K562 (cell line): ENCODE data around the gene IL6R. TPM values are rescaled to one million over a fixed set of nuclear protein-coding genes. Genes with fewer than 3 reads are reported as not detected.
A peak's percentile ranks its signal among the peaks of the same experiment; 100 is the strongest.

Experiments
- ARHGAP35 ChIP-seq: fragments of 450-650 bp; IDR thresholded peaks from 2 replicates; pipeline ENCODE4 v1.6.1; 2018; ENCODE audit not compliant: partially characterized antibody
- BRCA1 ChIP-seq, 2 experiments: fragments of 450-650 bp in 1 of 2; sonication (generic) in 1 of 2; formaldehyde crosslinking in 1 of 2; IDR thresholded peaks; 2 replicates each; pipeline versions ENCODE4 v1.5.0 to v1.6.1; 2017 to 2020; ENCODE audit warnings: mild to moderate bottlenecking in 1 of 2, missing genetic modification reagents in 1 of 2
- BRD9 ChIP-seq: fragments of 450-650 bp; IDR thresholded peaks from 2 replicates; pipeline ENCODE4 v1.6.1; 2018; ENCODE audit warnings: low read depth; ENCODE audit not compliant: partially characterized antibody
- CBX8 ChIP-seq: fragments of 200-600 bp; sonication (generic); IDR thresholded peaks from 2 replicates; pipeline ENCODE4 v1.6.1; 2012; ENCODE audit warnings: borderline replicate concordance, mixed run types, low read depth, mild to moderate bottlenecking, moderate library complexity, mixed read lengths, low read length, control low read depth, inconsistent platforms; ENCODE audit not compliant: poor library complexity, severe bottlenecking; ENCODE audit errors: extremely low read depth
- CEBPB ChIP-seq: fragments of 450-650 bp; IDR thresholded peaks from 2 replicates; pipeline ENCODE4 v1.6.1; 2016; ENCODE audit warnings: missing genetic modification characterization, missing compliant biosample characterization
- CREM ChIP-seq: IDR thresholded peaks from 2 replicates; pipeline ENCODE4 v1.6.1; 2014; ENCODE audit warnings: antibody characterized with exemption, low read depth
- E2F3 ChIP-seq: fragments of 250-450 bp; sonication (Bioruptor Pico); IDR thresholded peaks from 2 replicates; pipeline ENCODE4 v1.4.0; 2020; ENCODE audit warnings: mild to moderate bottlenecking
- MCM2 ChIP-seq: fragments of 450-650 bp; IDR thresholded peaks from 2 replicates; pipeline ENCODE4 v1.6.1; 2017; ENCODE audit warnings: low read depth, mild to moderate bottlenecking
- NEUROD1 ChIP-seq: fragments of 150-350 bp; IDR thresholded peaks from 2 replicates; pipeline ENCODE4 v1.6.1; 2014; ENCODE audit warnings: borderline replicate concordance, low read length, low read depth; ENCODE audit not compliant: partially characterized antibody
- NR3C1 ChIP-seq: sonication (generic); formaldehyde crosslinking; IDR thresholded peaks from 2 replicates; pipeline ENCODE4 v1.8.1; 2022; ENCODE audit warnings: missing genetic modification reagents
- PYGO2 ChIP-seq: fragments of 450-650 bp; IDR thresholded peaks from 2 replicates; pipeline ENCODE4 v1.6.1; 2016; ENCODE audit warnings: mild to moderate bottlenecking, missing genetic modification characterization, moderate library complexity, missing compliant biosample characterization
- SUPT5H ChIP-seq: fragments of 450-650 bp; IDR thresholded peaks from 2 replicates; pipeline ENCODE4 v1.6.1; 2016
- TCF3 ChIP-seq: sonication (generic); formaldehyde crosslinking; IDR thresholded peaks from 2 replicates; pipeline ENCODE4 v1.4.0; 2020; ENCODE audit warnings: mild to moderate bottlenecking, missing genetic modification reagents
- ZNF143 ChIP-seq: sonication (generic); formaldehyde crosslinking; IDR thresholded peaks from 2 replicates; pipeline ENCODE4 v1.9.0; 2022; ENCODE audit warnings: mild to moderate bottlenecking, missing genetic modification reagents
- ZNF586 ChIP-seq: fragments of 450-650 bp; formaldehyde crosslinking; conservative IDR thresholded peaks from 2 replicates; pipeline ENCODE4 v1.4.0; 2020; ENCODE audit warnings: mild to moderate bottlenecking, moderate library complexity
- ZNF696 ChIP-seq: fragments of 250-450 bp; sonication (Bioruptor Pico); conservative IDR thresholded peaks from 2 replicates; pipeline ENCODE4 v1.4.0; 2020; ENCODE audit warnings: mild to moderate bottlenecking, moderate library complexity
- polyA plus RNA-seq, 8 experiments: library from polyadenylated mRNA; depleted of rRNA in 4 of 8; stranded (reverse) in 5 of 8; unstranded in 3 of 8; fragments of >200 nt; fragmentation: Nextera tagmentation in 2 of 8; fragmentation: Illumina TruSeq in 1 of 8; extraction: Ambion mirVana in 2 of 8; extraction: Trizol in 1 of 8; gene quantifications; 2 replicates each; pipeline versions ENCODE4 v1.2.1 to v1.2.3, GENCODE V29; 2011 to 2014; ENCODE audit warnings: inconsistent platforms in 1 of 8, missing spikeins in 1 of 8
- total RNA-seq, 7 experiments: library from RNA; depleted of rRNA in 6 of 7; stranded (reverse); fragments of >200 nt in 6 of 7; fragmentation: Illumina TruSeq in 2 of 7; extraction: Trizol in 2 of 7; gene quantifications; 2 replicates each; pipeline versions ENCODE4 v1.2.1 to v1.2.3, GENCODE V29; 2011 to 2021; ENCODE audit warnings: low replicate concordance in 1 of 7
- TF ChIP-seq, protein P1 (sequence below): fragments of 450-650 bp; IDR thresholded peaks from 2 replicates; pipeline ENCODE4 v1.6.1; 2017; ENCODE audit warnings: antibody characterized with exemption, mild to moderate bottlenecking
- TF ChIP-seq, protein P2 (sequence below): sonication (generic); formaldehyde crosslinking; IDR thresholded peaks from 2 replicates; pipeline ENCODE4 v1.8.0; 2022; ENCODE audit warnings: mild to moderate bottlenecking, missing genetic modification reagents

IL6R gene
- total and polyA plus RNA-seq, 9 of the 15 experiments (the other 6 are each of a cell fraction or from before 2014, with no cell fraction given): 0.05 to 1.1 (median 0.11) TPM; not detected in 2

DNA sequence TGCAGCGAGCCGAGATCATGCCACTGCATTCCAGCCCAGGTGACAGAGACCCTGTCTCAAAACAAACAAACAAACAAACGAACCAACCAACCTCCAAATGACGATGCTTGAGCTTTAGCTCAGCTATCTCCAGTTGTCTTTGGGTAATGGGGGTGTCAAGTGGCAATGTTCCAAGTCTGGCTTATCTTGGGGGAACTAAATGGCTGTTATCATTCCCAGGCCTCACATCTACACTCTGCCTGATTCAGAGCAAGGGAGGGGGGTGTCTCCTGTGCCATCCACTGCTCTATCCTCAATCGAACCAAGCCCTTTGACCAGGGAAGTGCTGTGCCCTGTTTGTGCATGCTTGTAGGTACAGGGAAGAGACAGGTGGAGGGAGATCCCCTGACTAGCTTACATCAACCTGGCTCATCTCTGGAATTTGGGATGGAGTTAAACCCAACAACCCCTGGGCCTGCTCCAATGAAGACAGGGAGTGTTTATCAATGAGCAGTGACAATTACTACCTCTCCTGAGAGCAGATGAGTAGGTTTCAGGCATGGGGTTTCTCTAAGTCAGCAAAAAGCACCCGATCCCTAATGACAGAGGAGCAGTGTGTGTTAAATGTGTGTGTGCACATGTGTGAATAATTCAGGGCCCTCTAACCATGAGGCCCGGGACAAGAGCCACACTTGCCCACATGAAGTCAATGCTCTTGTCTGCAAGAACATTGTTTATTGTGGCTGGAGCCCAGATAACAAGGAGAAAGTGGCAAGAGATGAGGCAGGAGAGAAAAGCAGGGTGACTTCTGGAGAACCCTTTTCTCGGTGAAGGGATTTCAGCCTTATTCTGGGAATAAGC lies 20.3 kb upstream of the IL6R start (continued):
- TF ChIP-seq BRCA1 (IDR thresholded peaks at IDR 0.05) (no peak), BRCA1 (CRISPR knock-in tag; IDR thresholded peaks at IDR 0.05) (no peak), NR3C1 (CRISPR knock-in tag) (no peak), NEUROD1 (no peak), CREM (peak; percentile 15; the same call in 1 of the 2 replicates), PYGO2 (tag) (no peak), ARHGAP35 (no peak), SUPT5H (no peak), ZNF586 (CRISPR knock-in tag) (no peak), CEBPB (tag) (no peak), TCF3 (CRISPR knock-in tag) (peak; percentile 75), BRD9 (peak; percentile 20), ZNF143 (CRISPR knock-in tag) (no peak), MCM2 (no peak), ZNF696 (no peak), E2F3 (CRISPR knock-in tag) (no peak), CBX8 (no peak)
- TF ChIP-seq, protein P1, sequence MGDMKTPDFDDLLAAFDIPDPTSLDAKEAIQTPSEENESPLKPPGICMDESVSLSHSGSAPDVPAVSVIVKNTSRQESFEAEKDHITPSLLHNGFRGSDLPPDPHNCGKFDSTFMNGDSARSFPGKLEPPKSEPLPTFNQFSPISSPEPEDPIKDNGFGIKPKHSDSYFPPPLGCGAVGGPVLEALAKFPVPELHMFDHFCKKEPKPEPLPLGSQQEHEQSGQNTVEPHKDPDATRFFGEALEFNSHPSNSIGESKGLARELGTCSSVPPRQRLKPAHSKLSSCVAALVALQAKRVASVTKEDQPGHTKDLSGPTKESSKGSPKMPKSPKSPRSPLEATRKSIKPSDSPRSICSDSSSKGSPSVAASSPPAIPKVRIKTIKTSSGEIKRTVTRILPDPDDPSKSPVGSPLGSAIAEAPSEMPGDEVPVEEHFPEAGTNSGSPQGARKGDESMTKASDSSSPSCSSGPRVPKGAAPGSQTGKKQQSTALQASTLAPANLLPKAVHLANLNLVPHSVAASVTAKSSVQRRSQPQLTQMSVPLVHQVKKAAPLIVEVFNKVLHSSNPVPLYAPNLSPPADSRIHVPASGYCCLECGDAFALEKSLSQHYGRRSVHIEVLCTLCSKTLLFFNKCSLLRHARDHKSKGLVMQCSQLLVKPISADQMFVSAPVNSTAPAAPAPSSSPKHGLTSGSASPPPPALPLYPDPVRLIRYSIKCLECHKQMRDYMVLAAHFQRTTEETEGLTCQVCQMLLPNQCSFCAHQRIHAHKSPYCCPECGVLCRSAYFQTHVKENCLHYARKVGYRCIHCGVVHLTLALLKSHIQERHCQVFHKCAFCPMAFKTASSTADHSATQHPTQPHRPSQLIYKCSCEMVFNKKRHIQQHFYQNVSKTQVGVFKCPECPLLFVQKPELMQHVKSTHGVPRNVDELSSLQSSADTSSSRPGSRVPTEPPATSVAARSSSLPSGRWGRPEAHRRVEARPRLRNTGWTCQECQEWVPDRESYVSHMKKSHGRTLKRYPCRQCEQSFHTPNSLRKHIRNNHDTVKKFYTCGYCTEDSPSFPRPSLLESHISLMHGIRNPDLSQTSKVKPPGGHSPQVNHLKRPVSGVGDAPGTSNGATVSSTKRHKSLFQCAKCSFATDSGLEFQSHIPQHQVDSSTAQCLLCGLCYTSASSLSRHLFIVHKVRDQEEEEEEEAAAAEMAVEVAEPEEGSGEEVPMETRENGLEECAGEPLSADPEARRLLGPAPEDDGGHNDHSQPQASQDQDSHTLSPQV: peak; percentile 14; the same call in 1 of the 2 replicates
- TF ChIP-seq, protein P2, sequence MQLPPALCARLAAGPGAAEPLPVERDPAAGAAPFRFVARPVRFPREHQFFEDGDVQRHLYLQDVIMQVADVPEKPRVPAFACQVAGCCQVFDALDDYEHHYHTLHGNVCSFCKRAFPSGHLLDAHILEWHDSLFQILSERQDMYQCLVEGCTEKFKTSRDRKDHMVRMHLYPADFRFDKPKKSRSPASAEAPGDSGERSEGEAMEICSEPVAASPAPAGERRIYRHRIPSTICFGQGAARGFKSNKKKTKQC (CRISPR knock-in tag): no peak
